Ectodermal cell (in vitro differentiated cells): ENCODE data around the gene HSD17B13.
A peak's percentile ranks its signal among the peaks of the same experiment; 100 is the strongest.

Experiments used
- H3K27ac ChIP-seq: 2 replicates; pipeline ENCODE4 v1.7.0; 2013; ENCODE audit warnings: mild to moderate bottlenecking, low read depth, low read length; ENCODE audit not compliant: insufficient read depth, poor library complexity, severe bottlenecking
- H3K27me3 ChIP-seq: 2 replicates; pipeline ENCODE4 v1.7.0; 2013; ENCODE audit warnings: mild to moderate bottlenecking, low read length; ENCODE audit not compliant: insufficient read depth, control insufficient read depth, poor library complexity, severe bottlenecking
- H3K36me3 ChIP-seq: one replicate; pipeline ENCODE4 v1.7.0; 2013; ENCODE audit warnings: low read length; ENCODE audit not compliant: control insufficient read depth, insufficient read depth
- H3K4me1 ChIP-seq: one replicate; pipeline ENCODE4 v1.7.0; 2013; ENCODE audit warnings: low read length; ENCODE audit not compliant: control insufficient read depth, insufficient read depth
- H3K4me3 ChIP-seq: 2 replicates; pipeline ENCODE4 v1.7.0; 2013; ENCODE audit warnings: low read depth, low read length, control low read depth; ENCODE audit not compliant: insufficient read depth
- H3K9me3 ChIP-seq: 2 replicates; pipeline ENCODE4 v1.7.0; 2013; ENCODE audit warnings: mild to moderate bottlenecking, low read length, moderate library complexity; ENCODE audit not compliant: control insufficient read depth
- WGBS, 2 experiments: methylation state at CpG; one replicate each; pipeline ENCODE4 v1.1.7; 2013; ENCODE audit warnings: missing lambda C conversion rate in 2 of 2; 5-methylcytosine and 5-hydroxymethylcytosine counted together

Gene HSD17B13

DNA sequence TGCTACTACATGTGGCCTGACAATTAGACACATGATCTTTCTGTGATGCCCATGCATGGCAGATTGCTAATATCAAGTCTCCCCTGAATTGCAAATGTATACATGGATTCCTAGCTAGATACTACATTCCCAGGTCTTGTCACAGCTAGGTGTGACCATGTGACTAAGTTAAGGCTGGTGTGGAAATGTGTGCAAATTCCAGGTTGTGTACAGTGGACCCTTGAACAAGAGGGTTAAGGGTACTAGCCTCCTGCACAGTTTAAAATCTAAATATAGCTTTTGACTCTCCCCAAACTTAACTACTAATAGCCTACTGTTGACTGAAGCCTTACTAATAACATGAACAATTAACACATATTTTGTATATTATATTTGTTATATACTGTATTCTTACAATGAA, 48.4 kb downstream of the HSD17B13 start:
- Histone ChIP-seq H3K27ac (no peak overlapping the region), H3K27me3 (no peaks in the 10 kb centered on the region), H3K36me3 (no peaks in the 10 kb centered on the region), H3K9me3 (no peaks in the 10 kb centered on the region), H3K4me3 (no peak overlapping the region), H3K4me1 (no peaks in the 10 kb centered on the region)

DNA sequence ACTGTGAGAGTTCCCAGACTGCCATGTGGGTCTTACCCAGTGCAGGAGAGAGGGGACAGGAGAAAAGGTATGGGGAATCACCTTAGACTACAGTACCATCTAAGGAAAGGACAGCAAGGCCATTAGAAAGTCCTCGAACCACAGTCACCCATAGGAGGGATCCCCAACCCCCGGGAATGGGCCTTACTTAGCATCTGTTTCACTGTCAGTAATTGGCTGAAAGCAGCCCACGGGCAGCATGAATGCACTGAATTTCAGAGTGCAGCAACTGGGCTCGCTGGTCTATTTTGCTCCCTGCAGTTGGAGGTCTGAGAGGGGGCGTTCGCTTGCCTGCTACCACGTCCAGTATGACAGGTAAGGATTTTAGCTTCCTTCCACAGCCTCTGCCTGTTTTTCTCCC, 51.9 kb downstream of the HSD17B13 start:
- no peaks in the 10 kb centered on the region for H3K27me3 ChIP-seq
- no peaks in the 10 kb centered on the region for H3K4me1 ChIP-seq
- no peaks in the 10 kb centered on the region for H3K9me3 ChIP-seq
- H3K4me3 ChIP-seq: no peak overlapping the region
- no peaks in the 10 kb centered on the region for H3K36me3 ChIP-seq
- WGBS, 2 experiments: 68 to 70% methylated on average over 7 of the region's 7 CpGs
- peak overlapping the region; percentile 6 for H3K27ac ChIP-seq

DNA sequence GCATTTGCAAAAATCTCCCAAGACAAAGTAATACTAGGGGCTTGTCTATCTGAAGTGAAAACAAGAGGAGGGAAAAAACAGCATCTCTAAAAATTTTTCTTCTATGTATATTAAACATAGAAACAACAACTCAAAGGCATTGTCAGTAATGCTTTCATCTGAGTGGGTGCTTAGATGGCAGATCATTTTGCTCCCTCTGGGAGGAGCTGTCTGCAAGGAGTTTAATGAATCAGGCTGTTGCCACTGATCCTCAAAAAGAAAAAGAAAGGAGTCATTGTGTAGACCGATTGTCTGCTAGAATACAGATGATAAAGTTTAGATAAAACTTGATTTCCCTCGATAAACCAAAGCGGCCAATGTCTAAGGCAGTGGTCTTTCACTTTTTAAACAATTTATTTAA, 52.5 kb downstream of the HSD17B13 start:
- no peak overlapping the region for H3K4me3 ChIP-seq
- H3K27me3 ChIP-seq: no peaks in the 10 kb centered on the region
- H3K36me3 ChIP-seq: no peaks in the 10 kb centered on the region
- 38 to 56% methylated on average over 1 to 3 of the region's 3 CpGs for WGBS, 2 experiments
- no peaks in the 10 kb centered on the region for H3K9me3 ChIP-seq
- H3K27ac ChIP-seq: no peak overlapping the region
- no peaks in the 10 kb centered on the region for H3K4me1 ChIP-seq

DNA sequence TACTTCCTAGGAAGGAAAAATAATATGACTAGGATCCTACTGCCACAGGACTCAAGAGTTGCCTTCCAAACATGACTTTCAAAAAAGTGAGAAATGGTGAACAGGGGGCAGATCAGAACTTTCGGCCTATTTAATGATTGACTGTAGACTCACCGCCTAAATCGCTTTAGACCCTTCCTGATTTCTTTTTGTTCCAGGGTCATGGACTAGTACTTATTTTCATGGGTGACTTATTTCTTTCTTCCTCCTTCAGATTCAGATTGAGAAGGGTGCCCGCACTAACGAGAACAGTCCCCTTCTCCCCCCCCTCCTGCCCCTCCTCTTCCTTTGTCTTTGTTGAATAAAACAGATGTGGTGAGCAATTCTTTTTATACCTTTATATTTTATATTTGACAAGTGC, 54.3 kb downstream of the HSD17B13 start:
- H3K4me3 ChIP-seq: no peak overlapping the region
- H3K36me3 ChIP-seq: no peaks in the 10 kb centered on the region
- no peaks in the 10 kb centered on the region for H3K4me1 ChIP-seq
- H3K27ac ChIP-seq: no peak overlapping the region
- H3K27me3 ChIP-seq: no peaks in the 10 kb centered on the region
- H3K9me3 ChIP-seq: no peaks in the 10 kb centered on the region
- WGBS, 2 experiments: 87 to 93% methylated on average over 3 of the region's 5 CpGs

DNA sequence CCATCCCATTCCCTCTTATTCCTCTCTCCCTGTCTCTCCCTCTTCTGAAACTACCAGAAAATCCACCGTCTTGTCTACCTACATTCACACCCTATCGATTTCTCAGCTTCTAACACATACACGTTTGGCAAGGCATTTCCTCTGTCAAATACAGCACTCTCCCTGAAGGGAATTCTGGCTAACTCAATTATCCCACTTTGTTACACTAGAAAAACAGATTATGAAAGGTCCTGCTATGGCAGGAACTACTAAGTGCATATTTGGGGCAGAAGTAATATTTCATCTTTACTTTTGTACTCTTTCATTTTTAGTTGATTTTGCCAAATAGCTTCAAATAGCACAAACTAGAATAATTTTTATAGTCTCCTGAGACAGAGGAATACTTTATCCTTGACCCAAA, 55.7 kb downstream of the HSD17B13 start:
- 77 to 82% methylated on average over 3 of the region's 3 CpGs for WGBS, 2 experiments
- Histone ChIP-seq H3K4me1 (no peaks in the 10 kb centered on the region), H3K27me3 (no peaks in the 10 kb centered on the region), H3K36me3 (no peaks in the 10 kb centered on the region), H3K4me3 (no peak overlapping the region), H3K9me3 (no peaks in the 10 kb centered on the region), H3K27ac (no peak overlapping the region)

DNA sequence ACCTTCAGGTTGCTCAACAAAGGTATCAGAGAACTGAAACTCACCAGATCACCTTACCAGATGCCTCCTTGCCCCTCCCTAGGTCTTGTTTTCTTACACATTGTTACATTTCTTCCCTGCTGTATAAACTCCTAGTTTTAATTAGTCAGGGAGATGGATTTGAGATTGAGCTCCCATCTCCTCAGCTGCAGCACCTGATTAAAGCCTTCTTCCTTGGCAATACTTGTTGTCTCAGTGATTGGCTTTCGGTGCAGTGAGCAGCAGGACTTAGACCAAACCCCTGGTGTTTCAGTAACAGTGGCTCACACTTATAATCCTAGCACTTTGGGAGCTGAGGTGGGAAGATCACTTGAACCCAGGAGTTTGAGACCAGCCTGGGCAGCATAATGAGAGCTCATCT, 59.8 kb downstream of the HSD17B13 start:
- H3K36me3 ChIP-seq: no peaks in the 10 kb centered on the region
- H3K9me3 ChIP-seq: no peaks in the 10 kb centered on the region
- no peaks in the 10 kb centered on the region for H3K27me3 ChIP-seq
- WGBS, 2 experiments: 84 to 100% methylated on average over 1 of the region's 1 CpG
- no peak overlapping the region for H3K4me3 ChIP-seq
- H3K4me1 ChIP-seq: no peaks in the 10 kb centered on the region
- H3K27ac ChIP-seq: no peak overlapping the region

DNA sequence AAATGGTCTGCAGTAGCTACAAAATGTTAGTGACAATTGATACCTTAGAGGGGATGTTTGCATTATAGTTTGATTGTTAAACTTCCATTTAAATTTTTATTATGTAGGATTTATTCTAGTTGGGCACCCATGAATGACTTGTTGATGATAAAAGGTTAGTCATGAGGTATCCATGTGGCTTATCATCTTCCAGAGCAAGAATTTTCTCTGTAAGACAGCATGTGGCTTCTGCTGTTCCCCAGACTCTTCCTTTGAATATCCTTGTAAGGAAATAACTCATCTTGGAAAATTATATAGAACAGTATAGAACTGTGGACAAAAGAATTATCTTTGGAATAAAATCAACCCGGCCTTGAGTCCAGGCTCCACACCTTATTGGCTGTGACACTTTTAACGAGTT, 62.2 kb downstream of the HSD17B13 start:
- Histone ChIP-seq H3K4me1 (no peaks in the 10 kb centered on the region), H3K27me3 (no peaks in the 10 kb centered on the region), H3K9me3 (no peaks in the 10 kb centered on the region), H3K27ac (no peak overlapping the region), H3K36me3 (no peaks in the 10 kb centered on the region), H3K4me3 (no peak overlapping the region)
- 93 to 95% methylated on average over 2 of the region's 2 CpGs for WGBS, 2 experiments

DNA sequence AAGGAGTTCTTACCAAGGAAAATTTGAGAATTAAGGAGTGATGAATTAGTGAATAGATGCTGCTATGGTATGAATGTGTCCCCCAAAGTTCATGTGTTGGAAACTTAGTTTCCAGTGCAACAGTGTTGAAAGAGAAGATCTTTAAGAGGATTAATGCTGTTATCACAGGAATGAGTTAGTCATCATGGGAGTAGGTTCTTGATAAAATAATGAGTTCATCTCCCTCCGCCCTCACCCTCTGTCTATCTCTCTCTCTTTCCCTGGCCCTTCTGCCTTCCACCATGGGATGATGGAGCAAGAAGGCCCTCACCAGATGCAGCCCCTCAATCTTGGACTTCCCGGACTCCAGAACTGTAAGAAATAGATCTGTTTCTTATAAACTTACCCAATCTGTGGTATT, 64.0 kb downstream of the HSD17B13 start:
- Histone ChIP-seq H3K9me3 (no peaks in the 10 kb centered on the region), H3K4me3 (no peak overlapping the region), H3K27ac (no peak overlapping the region), H3K36me3 (no peaks in the 10 kb centered on the region), H3K27me3 (no peaks in the 10 kb centered on the region), H3K4me1 (no peaks in the 10 kb centered on the region)
- 94 to 100% methylated on average over 2 of the region's 2 CpGs for WGBS, 2 experiments

DNA sequence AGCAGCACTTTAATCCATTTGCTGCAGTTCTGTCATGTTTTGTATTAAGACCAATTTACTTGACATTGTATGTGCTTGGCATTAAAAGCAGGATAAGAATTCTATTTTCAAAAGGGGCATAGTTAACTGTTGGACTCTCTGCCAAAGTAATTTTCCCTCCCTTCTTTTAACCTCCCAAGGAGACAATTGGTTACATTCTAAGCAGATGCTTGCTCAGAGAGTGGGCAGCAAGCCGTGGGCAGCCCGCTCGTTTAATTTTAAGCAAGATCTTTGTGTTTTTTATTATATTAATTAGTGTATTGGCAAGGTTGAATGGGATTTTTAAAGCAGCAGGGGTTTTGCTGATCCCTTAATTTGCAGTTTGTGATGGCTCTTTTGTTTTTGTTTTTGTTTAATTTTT, 65.2 kb downstream of the HSD17B13 start:
- WGBS, 2 experiments: 41 to 53% methylated on average over 3 of the region's 3 CpGs

DNA sequence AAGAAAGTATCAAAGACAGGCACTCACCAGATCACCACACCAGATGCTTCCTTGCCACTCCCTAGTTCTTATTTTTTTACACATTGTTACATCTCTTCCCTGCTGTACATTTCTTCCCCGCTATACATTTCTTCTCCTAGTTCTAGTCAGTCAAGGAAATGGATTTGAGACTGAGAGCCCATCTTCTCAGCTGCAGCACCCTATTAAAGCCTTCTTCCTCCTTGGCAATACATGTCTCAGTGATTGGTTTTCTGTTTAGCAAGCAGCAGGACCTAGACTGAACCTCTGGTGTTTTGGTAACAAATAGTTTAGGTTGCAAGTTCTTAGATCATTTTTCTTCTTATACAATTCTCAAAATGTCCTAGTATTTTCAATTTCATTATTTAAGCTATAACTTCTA, 66.9 kb downstream of the HSD17B13 start:
- Histone ChIP-seq H3K27me3 (no peaks in the 10 kb centered on the region), H3K27ac (no peak overlapping the region), H3K36me3 (no peaks in the 10 kb centered on the region), H3K4me1 (no peaks in the 10 kb centered on the region), H3K4me3 (no peak overlapping the region), H3K9me3 (no peaks in the 10 kb centered on the region)
- 88 to 95% methylated on average over 1 of the region's 1 CpG for WGBS, 2 experiments

More for the DNA sequence above, 65.2 kb downstream of the HSD17B13 start:
- Histone ChIP-seq H3K4me1 (no peaks in the 10 kb centered on the region), H3K27ac (no peak overlapping the region), H3K4me3 (no peak overlapping the region), H3K27me3 (no peaks in the 10 kb centered on the region), H3K9me3 (no peaks in the 10 kb centered on the region), H3K36me3 (no peaks in the 10 kb centered on the region)
